ENCODE results near the gene DBH. TPM values are rescaled to one million over a fixed set of nuclear protein-coding genes. Genes with fewer than 3 reads are reported as not detected.

Gene DBH
- polyA plus RNA-seq, 4 donors, result 0.77 to 2.3 (median 1.7) TPM

Other genes with a start within 250 kb of the DBH start
- 10 to 100 TPM; 23.2 to 30.3 (median 27.7) TPM for gene REXO4, start 218.4 kb upstream of the DBH start, polyA plus RNA-seq (ENCODE audit: insufficient read length in 4 of 4)
- gene ADAMTS13, start 214.0 kb upstream of the DBH start, polyA plus RNA-seq (ENCODE audit: insufficient read length in 4 of 4), result 10 to 100 TPM in 1 of 4 donors, 1 to 10 TPM in 3; 7.1 to 14.0 (median 7.6) TPM
- gene CACFD1, start 176.4 kb upstream of the DBH start, polyA plus RNA-seq (ENCODE audit: insufficient read length in 4 of 4), result 10 to 100 TPM; 16.6 to 36.6 (median 28.5) TPM
- 1 to 10 TPM in 3 of 4 donors, under 1 TPM in 1; 0.76 to 1.8 (median 1.5) TPM for gene SLC2A6, start 157.3 kb upstream of the DBH start, polyA plus RNA-seq (ENCODE audit: insufficient read length in 4 of 4)
- under 1 TPM in 1 of 4 donors, not detected in 3; 0.22 TPM for gene MYMK, start 111.4 kb upstream of the DBH start, polyA plus RNA-seq (ENCODE audit: insufficient read length in 4 of 4)
- gene ADAMTSL2, start 101.7 kb upstream of the DBH start, polyA plus RNA-seq (ENCODE audit: insufficient read length in 4 of 4), result 10 to 100 TPM in 1 of 4 donors, 1 to 10 TPM in 3; 1.7 to 38.7 (median 2.5) TPM
- under 1 TPM in 2 of 4 donors, not detected in 2; 0.19 to 0.42 TPM for gene FAM163B, start 27.0 kb upstream of the DBH start, polyA plus RNA-seq (ENCODE audit: insufficient read length in 4 of 4)
- 10 to 100 TPM in 3 of 4 donors, 1 to 10 TPM in 1; 7.4 to 12.6 (median 10.2) TPM for gene SARDH, start 102.0 kb downstream of the DBH start, polyA plus RNA-seq (ENCODE audit: insufficient read length in 4 of 4)

Measured in left renal pelvis (tissue), 4 donors.